ENCODE measurements around the gene MYO10.
"Not testable (repeated sequence)": the region's sequence is repeated elsewhere in the genome, so short reads cannot be mapped to it uniquely, and the experiment has no call there.

MYO10 gene

GRCh38 chr5:16749626-16750025, 186.5 kb downstream of the MYO10 start:
- H3K4me3 ChIP-seq (ENCODE audit: low read depth, low read length): no peak overlapping the region
- no peak for TF ChIP-seq CTCF (IDR thresholded peaks at IDR 0.05; ENCODE audit: low read depth, low read length)

GRCh38 chr5:16744164-16744880, 191.8 kb downstream of the MYO10 start:
- no peak for TF ChIP-seq CTCF (IDR thresholded peaks at IDR 0.05; ENCODE audit: low read depth, low read length)
- no peak overlapping the region for H3K4me3 ChIP-seq (ENCODE audit: low read depth, low read length)

- TF ChIP-seq CTCF (IDR thresholded peaks at IDR 0.05; ENCODE audit: low read depth, low read length): no peak
Measured at GRCh38 chr5:16742938-16743337, 193.2 kb downstream of the MYO10 start.

GRCh38 chr5:16740811-16741392, 195.2 kb downstream of the MYO10 start:
- no peak for TF ChIP-seq CTCF (IDR thresholded peaks at IDR 0.05; ENCODE audit: low read depth, low read length)
- H3K4me3 ChIP-seq (ENCODE audit: low read depth, low read length): no peak overlapping the region

More at GRCh38 chr5:16742938-16743337, 193.2 kb downstream of the MYO10 start:
- no peak overlapping the region for H3K4me3 ChIP-seq (ENCODE audit: low read depth, low read length)

- no peak overlapping the region for H3K4me3 ChIP-seq (ENCODE audit: low read depth, low read length)
- TF ChIP-seq CTCF (IDR thresholded peaks at IDR 0.05; ENCODE audit: low read depth, low read length): no peak
Measured at GRCh38 chr5:16740066-16740810, 195.8 kb downstream of the MYO10 start.

- not testable (repeated sequence) for H3K4me3 ChIP-seq (ENCODE audit: low read depth, low read length)
Measured at GRCh38 chr5:16738393-16738792, 197.7 kb downstream of the MYO10 start.

- TF ChIP-seq CTCF (IDR thresholded peaks at IDR 0.05; ENCODE audit: low read depth, low read length): no peak
- no peak overlapping the region for H3K4me3 ChIP-seq (ENCODE audit: low read depth, low read length)
Measured at GRCh38 chr5:16737620-16738364, 198.3 kb downstream of the MYO10 start.
